ENCODE data around the gene BUD23.
A peak's percentile ranks its signal among the peaks of the same experiment; 100 is the strongest.
"Not testable (repeated sequence)": the region's sequence is repeated elsewhere in the genome, so short reads cannot be mapped to it uniquely, and the experiment has no call there.

BUD23 gene

GRCh38 chr7:73668886-73669230 lies 14.5 kb upstream of the BUD23 start:
- no peak for DNase-seq

- no peak for DNase-seq
Observed at GRCh38 chr7:73669288-73669701, 14.1 kb upstream of the BUD23 start.

GRCh38 chr7:73669858-73670385 lies 13.5 kb upstream of the BUD23 start:
- no peak for DNase-seq

GRCh38 chr7:73671322-73671661 lies 12.1 kb upstream of the BUD23 start:
- DNase-seq: no peak

GRCh38 chr7:73671857-73672445 lies 11.4 kb upstream of the BUD23 start:
- no peak for DNase-seq

GRCh38 chr7:73674468-73675124 lies 8.8 kb upstream of the BUD23 start:
- DNase-seq: no peak

- DNase-seq: not testable (repeated sequence)
Observed at GRCh38 chr7:73676062-73676461, 7.3 kb upstream of the BUD23 start.

GRCh38 chr7:73678862-73679261 lies 4.5 kb upstream of the BUD23 start:
- DNase-seq: no peak

GRCh38 chr7:73679709-73680108 lies 3.7 kb upstream of the BUD23 start:
- no peak for DNase-seq

- no peak for DNase-seq
Observed at GRCh38 chr7:73680501-73680900, 2.9 kb upstream of the BUD23 start.

- no peak for DNase-seq
Observed at GRCh38 chr7:73681031-73681430, 2.4 kb upstream of the BUD23 start.

GRCh38 chr7:73682745-73683055 lies 697 bp upstream of the BUD23 start:
- no peak for DNase-seq

GRCh38 chr7:73683788-73684693 lies 644 bp downstream of the BUD23 start:
- DNase-seq: peak; percentile 17 to 28

- DNase-seq: no peak
Observed at GRCh38 chr7:73685311-73685710, 1.9 kb downstream of the BUD23 start.

GRCh38 chr7:73688288-73688687 lies 4.9 kb downstream of the BUD23 start:
- DNase-seq: no peak

GRCh38 chr7:73690646-73691045 lies 7.2 kb downstream of the BUD23 start:
- DNase-seq: no peak

GRCh38 chr7:73696372-73696771 lies 13.0 kb downstream of the BUD23 start:
- DNase-seq: no peak

GRCh38 chr7:73698410-73698809 lies 15.0 kb downstream of the BUD23 start:
- DNase-seq: no peak

- DNase-seq: no peak
Observed at GRCh38 chr7:73699370-73700068, 16.1 kb downstream of the BUD23 start.

- DNase-seq: no peak
Observed at GRCh38 chr7:73700069-73700423, 16.6 kb downstream of the BUD23 start.

GRCh38 chr7:73700581-73701134 lies 17.3 kb downstream of the BUD23 start:
- no peak for DNase-seq

- DNase-seq: peak; percentile 38 to 52
Observed at GRCh38 chr7:73701357-73701995, 18.1 kb downstream of the BUD23 start.

GRCh38 chr7:73702226-73702625 lies 18.8 kb downstream of the BUD23 start:
- no peak for DNase-seq
